ENCODE data around the gene TBX20. TPM values are rescaled to one million over a fixed set of nuclear protein-coding genes. Genes with fewer than 3 reads are reported as not detected.
A peak's percentile ranks its signal among the peaks of the same experiment; 100 is the strongest.

The TBX20 gene
- polyA plus RNA-seq, 3 donors = not detected

DNA sequence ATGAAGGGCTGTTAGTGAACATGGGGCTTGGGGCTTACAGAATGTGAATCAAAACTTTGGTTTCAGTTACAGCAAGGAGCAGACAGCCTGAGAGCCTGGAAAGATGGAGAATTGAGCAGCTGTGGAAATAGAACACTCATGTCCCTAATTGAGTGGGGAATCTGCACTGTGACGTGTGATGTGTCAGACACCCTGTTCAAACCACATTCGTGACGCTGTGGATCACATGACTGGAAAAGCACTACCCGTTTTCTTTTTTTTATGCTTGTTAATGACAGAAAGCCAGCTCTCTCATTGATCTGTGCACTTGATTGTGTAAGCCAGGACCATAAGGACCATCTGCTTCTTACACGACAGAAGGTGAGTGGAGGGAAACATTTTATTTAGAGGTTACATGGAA lies 15.1 kb upstream of the TBX20 start:
- intact Hi-C loops (cut with micrococcal nuclease) = no loop called here
- Histone ChIP-seq H2AFZ (ENCODE audit: insufficient read depth, low read depth, low read length, poor library complexity, severe bottlenecking) (no peak overlapping the region), H3K4me1 (ENCODE audit: control insufficient read depth in 1 of 2, insufficient read depth in 2 of 2, low read length in 2 of 2) (no peaks in the 10 kb centered on the region), H3K4me2 (replicated peaks; ENCODE audit: extremely low read depth, low read length, poor library complexity, severe bottlenecking) (no peak overlapping the region), H3K27ac (ENCODE audit: low read depth in 1 of 2, low read length in 2 of 2) (no peak overlapping the region), H3K4me3 (replicated peaks in 1 of 3; ENCODE audit: low read depth in 2 of 3, low read length in 3 of 3) (no peak overlapping the region), H3K79me2 (ENCODE audit: insufficient read depth, low read length) (no peaks in the 10 kb centered on the region), H3K9ac (ENCODE audit: insufficient read depth, low read length, poor library complexity, severe bottlenecking) (no peak overlapping the region), H3K9me3 (replicated peaks in 1 of 2; ENCODE audit: control insufficient read depth in 1 of 2, insufficient read depth in 1 of 2, low read length in 2 of 2) (no peaks in the 10 kb centered on the region), H4K20me1 (ENCODE audit: insufficient read depth, low read length) (no peaks in the 10 kb centered on the region), H3K36me3 (replicated peaks in 1 of 2; ENCODE audit: control insufficient read depth in 1 of 2, insufficient read depth in 2 of 2, low read length in 2 of 2) (no peaks in the 10 kb centered on the region), H3K27me3 (ENCODE audit: control insufficient read depth in 2 of 2, insufficient read depth in 2 of 2, low read length in 2 of 2) (peaks cover 5 to 7% of the 10 kb centered on the region in 2 donors)
- Mint-ChIP-seq H3K9me3 (peaks cover 0 to 2% (median 0%) of the 10 kb centered on the region in 7 donors), H3K4me1 (no peaks in the 10 kb centered on the region), H3K27me3 (ENCODE audit: low read depth in 3 of 3) (peaks cover 13 to 33% (median 18%) of the 10 kb centered on the region in 3 donors), H3K27ac (no peak overlapping the region), H3K36me3 (no peaks in the 10 kb centered on the region), H3K4me3 (no peak overlapping the region)
- 61% methylated on average over 3 of the region's 5 CpGs for WGBS (ENCODE audit: insufficient coverage)
- peak in 1 of 3 donors; percentile 7 for DNase-seq
- TF ChIP-seq, protein P1, sequence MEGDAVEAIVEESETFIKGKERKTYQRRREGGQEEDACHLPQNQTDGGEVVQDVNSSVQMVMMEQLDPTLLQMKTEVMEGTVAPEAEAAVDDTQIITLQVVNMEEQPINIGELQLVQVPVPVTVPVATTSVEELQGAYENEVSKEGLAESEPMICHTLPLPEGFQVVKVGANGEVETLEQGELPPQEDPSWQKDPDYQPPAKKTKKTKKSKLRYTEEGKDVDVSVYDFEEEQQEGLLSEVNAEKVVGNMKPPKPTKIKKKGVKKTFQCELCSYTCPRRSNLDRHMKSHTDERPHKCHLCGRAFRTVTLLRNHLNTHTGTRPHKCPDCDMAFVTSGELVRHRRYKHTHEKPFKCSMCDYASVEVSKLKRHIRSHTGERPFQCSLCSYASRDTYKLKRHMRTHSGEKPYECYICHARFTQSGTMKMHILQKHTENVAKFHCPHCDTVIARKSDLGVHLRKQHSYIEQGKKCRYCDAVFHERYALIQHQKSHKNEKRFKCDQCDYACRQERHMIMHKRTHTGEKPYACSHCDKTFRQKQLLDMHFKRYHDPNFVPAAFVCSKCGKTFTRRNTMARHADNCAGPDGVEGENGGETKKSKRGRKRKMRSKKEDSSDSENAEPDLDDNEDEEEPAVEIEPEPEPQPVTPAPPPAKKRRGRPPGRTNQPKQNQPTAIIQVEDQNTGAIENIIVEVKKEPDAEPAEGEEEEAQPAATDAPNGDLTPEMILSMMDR (IDR thresholded peaks at IDR 0.05) = no peak

DNA sequence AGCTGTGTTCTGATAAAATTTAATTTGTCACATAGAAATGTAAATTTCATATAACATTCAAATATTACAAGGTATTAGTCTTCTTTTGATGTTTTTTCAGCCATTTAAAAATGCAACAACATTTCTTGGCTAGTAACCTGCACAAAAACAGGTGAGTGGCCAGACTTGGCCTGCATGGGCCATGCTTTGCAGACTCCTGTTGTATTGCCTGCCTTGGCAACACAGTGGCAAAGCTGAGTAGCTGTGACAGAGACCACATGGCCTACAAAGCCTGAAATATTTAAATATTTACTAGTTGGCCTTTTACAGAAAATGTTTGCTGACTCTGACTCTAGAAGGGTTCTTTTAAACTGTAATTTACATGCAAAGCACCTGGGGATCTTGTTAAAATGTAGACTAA lies 13.5 kb upstream of the TBX20 start:
- H3K27ac Mint-ChIP-seq = no peak overlapping the region
- Histone ChIP-seq H3K4me2 (replicated peaks; ENCODE audit: extremely low read depth, low read length, poor library complexity, severe bottlenecking) (no peak overlapping the region), H3K9ac (ENCODE audit: insufficient read depth, low read length, poor library complexity, severe bottlenecking) (no peak overlapping the region), H3K4me3 (replicated peaks in 1 of 3; ENCODE audit: low read depth in 2 of 3, low read length in 3 of 3) (no peak overlapping the region), H3K36me3 (replicated peaks in 1 of 2; ENCODE audit: control insufficient read depth in 1 of 2, insufficient read depth in 2 of 2, low read length in 2 of 2) (no peaks in the 10 kb centered on the region), H3K27me3 (ENCODE audit: control insufficient read depth in 2 of 2, insufficient read depth in 2 of 2, low read length in 2 of 2) (peaks cover 20 to 22% of the 10 kb centered on the region in 2 donors), H3K9me3 (replicated peaks in 1 of 2; ENCODE audit: control insufficient read depth in 1 of 2, insufficient read depth in 1 of 2, low read length in 2 of 2) (peaks cover 0 to 5% of the 10 kb centered on the region in 2 donors), H4K20me1 (ENCODE audit: insufficient read depth, low read length) (no peaks in the 10 kb centered on the region), H2AFZ (ENCODE audit: insufficient read depth, low read depth, low read length, poor library complexity, severe bottlenecking) (no peak overlapping the region), H3K79me2 (ENCODE audit: insufficient read depth, low read length) (no peaks in the 10 kb centered on the region), H3K27ac (ENCODE audit: low read depth in 1 of 2, low read length in 2 of 2) (no peak overlapping the region), H3K4me1 (ENCODE audit: control insufficient read depth in 1 of 2, insufficient read depth in 2 of 2, low read length in 2 of 2) (no peaks in the 10 kb centered on the region)
- TF ChIP-seq, protein P1 (IDR thresholded peaks at IDR 0.05) = no peak
- DNase-seq = no peak
- H3K4me3 Mint-ChIP-seq = no peak overlapping the region
- H3K9me3 Mint-ChIP-seq = peaks cover 0 to 9% (median 3%) of the 10 kb centered on the region in 7 donors
- no peaks in the 10 kb centered on the region for H3K4me1 Mint-ChIP-seq
- intact Hi-C loops (cut with micrococcal nuclease) = no loop called here
- H3K36me3 Mint-ChIP-seq = no peaks in the 10 kb centered on the region
- H3K27me3 Mint-ChIP-seq (ENCODE audit: low read depth in 3 of 3) = peaks cover 28 to 46% (median 31%) of the 10 kb centered on the region in 3 donors

Measured in CD14-positive monocyte (primary cell).